ENCODE measurements around the gene CCNF.

CCNF gene

GRCh38 chr16:2501946-2502895 is 73.0 kb downstream of the CCNF start:
- no peak for DNase-seq (ENCODE audit: low spot score)

DNA sequence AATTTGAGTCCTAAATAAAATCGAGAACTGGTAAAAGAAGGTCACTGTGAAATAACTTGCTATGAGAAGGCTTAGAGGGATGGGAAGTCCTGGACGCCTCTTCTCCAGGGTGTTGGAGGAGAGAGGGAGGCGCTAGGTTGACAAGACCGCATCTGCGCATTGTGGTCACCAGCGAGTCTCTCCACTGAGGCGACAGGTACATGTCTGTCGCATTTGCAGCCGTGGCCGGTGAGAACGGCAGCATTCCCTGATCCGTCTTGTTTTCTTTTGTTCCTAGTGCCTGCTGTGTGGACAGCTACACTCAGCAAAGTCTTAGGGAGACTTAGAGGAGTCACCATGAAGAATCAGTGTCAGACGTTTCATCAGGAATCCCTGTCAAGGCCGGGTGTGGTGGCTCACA is 76.4 kb downstream of the CCNF start:
- DNase-seq (ENCODE audit: low spot score) = no peak

DNA sequence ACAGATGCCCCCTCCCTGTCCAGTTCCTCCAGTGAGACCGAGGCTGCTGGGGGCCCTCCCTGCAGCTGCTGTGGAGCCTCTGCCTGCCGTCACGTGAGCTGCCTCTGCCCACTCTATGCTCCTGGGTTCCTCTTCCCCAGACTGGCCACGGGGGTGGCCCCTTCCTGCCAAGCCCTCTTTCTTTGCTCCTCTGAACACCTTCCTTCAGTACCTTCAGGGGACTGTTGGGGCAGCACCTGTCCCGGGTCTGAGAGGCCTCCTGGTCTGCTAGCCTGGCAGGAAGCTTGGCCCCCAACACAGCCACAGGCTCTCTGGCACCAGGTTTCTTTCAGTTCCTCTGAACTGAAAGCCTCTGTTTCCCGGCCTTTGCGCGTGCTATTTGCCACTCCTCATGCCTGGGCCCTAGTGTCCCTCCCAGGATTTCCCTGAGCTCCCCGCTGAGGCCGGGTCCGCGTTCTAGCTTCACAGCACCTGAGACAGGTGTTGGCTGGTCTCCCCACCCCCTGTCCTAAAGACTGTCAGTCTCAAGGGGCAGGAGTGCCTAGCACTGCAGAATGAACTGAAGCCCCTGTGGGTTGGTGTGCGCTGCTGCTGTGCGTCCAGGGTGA is 77.9 kb downstream of the CCNF start:
- DNase-seq (ENCODE audit: low spot score) = no peak

DNA sequence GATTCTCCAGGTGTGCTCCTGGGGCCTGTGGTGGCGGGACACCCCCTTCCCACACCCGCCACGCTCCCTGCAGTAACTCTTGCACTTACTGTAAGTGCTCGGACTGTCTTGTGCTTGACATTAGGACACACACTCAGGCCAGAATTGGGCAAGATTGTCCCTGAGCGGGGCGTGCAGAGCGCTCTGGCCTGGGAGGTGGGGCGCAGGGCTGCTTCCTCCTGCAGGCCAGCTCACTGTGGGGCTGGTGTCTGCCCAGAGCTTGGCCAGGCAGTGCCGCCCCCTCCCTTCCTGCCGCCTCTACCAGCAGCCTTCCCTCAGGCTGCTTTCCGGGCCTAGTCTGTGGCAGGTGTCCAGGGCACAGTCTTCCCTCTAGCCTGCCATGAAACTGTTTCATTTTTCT is 78.4 kb downstream of the CCNF start:
- no peak for DNase-seq (ENCODE audit: low spot score)

Data from cerebellar cortex (tissue), 1 donor.